ENCODE data around the gene RHBDL2.
"Not testable (repeated sequence)": the region's sequence is repeated elsewhere in the genome, so short reads cannot be mapped to it uniquely, and the experiment has no call there.

Gene RHBDL2

GRCh38 chr1:38917337-38917736 lies 24.3 kb downstream of the RHBDL2 start:
- H3K36me3 ChIP-seq (ENCODE audit: insufficient read depth, low read length) = no peaks in the 10 kb centered on the region
- TF ChIP-seq CTCF (IDR thresholded peaks at IDR 0.05; ENCODE audit: low read length) (no peak), EZH2 (IDR thresholded peaks at IDR 0.05; ENCODE audit: borderline replicate concordance, low read length) (no peak)
- H3K27me3 ChIP-seq (ENCODE audit: insufficient read depth, low read length) = no peaks in the 10 kb centered on the region
- no peaks in the 10 kb centered on the region for H3K4me1 ChIP-seq (ENCODE audit: insufficient read depth, low read length, severe bottlenecking)
- no peak overlapping the region for H3K9ac ChIP-seq (ENCODE audit: low read length)
- H3K9me2 ChIP-seq (ENCODE audit: low read depth, low read length) = no peaks in the 10 kb centered on the region
- no peak overlapping the region for H3K4me2 ChIP-seq (ENCODE audit: low read length)
- H2AFZ ChIP-seq (ENCODE audit: low read length) = no peak overlapping the region
- H3F3A ChIP-seq (ENCODE audit: insufficient read depth, low read length) = no peaks in the 10 kb centered on the region
- H3K79me2 ChIP-seq (ENCODE audit: insufficient read depth, low read length) = no peaks in the 10 kb centered on the region
- H3K4me3 ChIP-seq (ENCODE audit: low read depth, low read length, poor library complexity, severe bottlenecking) = no peak overlapping the region
- no peak overlapping the region for H3K27ac ChIP-seq (ENCODE audit: low read depth, low read length, poor library complexity, severe bottlenecking)
- H3K9me3 ChIP-seq (ENCODE audit: low read length) = no peaks in the 10 kb centered on the region
- H4K20me1 ChIP-seq (ENCODE audit: insufficient read depth, low read length) = no peaks in the 10 kb centered on the region

- no peaks in the 10 kb centered on the region for H3K4me1 ChIP-seq (ENCODE audit: insufficient read depth, low read length, severe bottlenecking)
- H3K27me3 ChIP-seq (ENCODE audit: insufficient read depth, low read length) = no peaks in the 10 kb centered on the region
- H4K20me1 ChIP-seq (ENCODE audit: insufficient read depth, low read length) = no peaks in the 10 kb centered on the region
- no peak overlapping the region for H3K4me3 ChIP-seq (ENCODE audit: low read depth, low read length, poor library complexity, severe bottlenecking)
- no peak overlapping the region for H3K4me2 ChIP-seq (ENCODE audit: low read length)
- H3K27ac ChIP-seq (ENCODE audit: low read depth, low read length, poor library complexity, severe bottlenecking) = no peak overlapping the region
- no peaks in the 10 kb centered on the region for H3K36me3 ChIP-seq (ENCODE audit: insufficient read depth, low read length)
- H2AFZ ChIP-seq (ENCODE audit: low read length) = no peak overlapping the region
- TF ChIP-seq CTCF (IDR thresholded peaks at IDR 0.05; ENCODE audit: low read length) = no peak
- TF ChIP-seq EZH2 (IDR thresholded peaks at IDR 0.05; ENCODE audit: borderline replicate concordance, low read length) = no peak
- H3F3A ChIP-seq (ENCODE audit: insufficient read depth, low read length) = no peaks in the 10 kb centered on the region
- no peaks in the 10 kb centered on the region for H3K9me2 ChIP-seq (ENCODE audit: low read depth, low read length)
- no peaks in the 10 kb centered on the region for H3K79me2 ChIP-seq (ENCODE audit: insufficient read depth, low read length)
- H3K9me3 ChIP-seq (ENCODE audit: low read length) = no peaks in the 10 kb centered on the region
- H3K9ac ChIP-seq (ENCODE audit: low read length) = no peak overlapping the region
Observed at GRCh38 chr1:38915352-38915948, 26.2 kb downstream of the RHBDL2 start.

GRCh38 chr1:38914908-38915307 lies 26.7 kb downstream of the RHBDL2 start:
- not testable (repeated sequence) for H3K27me3 ChIP-seq (ENCODE audit: insufficient read depth, low read length); H3K36me3 ChIP-seq (ENCODE audit: insufficient read depth, low read length); H3K79me2 ChIP-seq (ENCODE audit: insufficient read depth, low read length); H3K4me3 ChIP-seq (ENCODE audit: low read depth, low read length, poor library complexity, severe bottlenecking); H3K9me2 ChIP-seq (ENCODE audit: low read depth, low read length); H3K4me2 ChIP-seq (ENCODE audit: low read length); H2AFZ ChIP-seq (ENCODE audit: low read length); H3K27ac ChIP-seq (ENCODE audit: low read depth, low read length, poor library complexity, severe bottlenecking); H3K9me3 ChIP-seq (ENCODE audit: low read length); H4K20me1 ChIP-seq (ENCODE audit: insufficient read depth, low read length); H3K4me1 ChIP-seq (ENCODE audit: insufficient read depth, low read length, severe bottlenecking); H3F3A ChIP-seq (ENCODE audit: insufficient read depth, low read length); H3K9ac ChIP-seq (ENCODE audit: low read length)

- H4K20me1 ChIP-seq (ENCODE audit: insufficient read depth, low read length) = no peaks in the 10 kb centered on the region
- H3K4me3 ChIP-seq (ENCODE audit: low read depth, low read length, poor library complexity, severe bottlenecking) = no peak overlapping the region
- no peaks in the 10 kb centered on the region for H3K36me3 ChIP-seq (ENCODE audit: insufficient read depth, low read length)
- H3K9ac ChIP-seq (ENCODE audit: low read length) = no peak overlapping the region
- no peaks in the 10 kb centered on the region for H3F3A ChIP-seq (ENCODE audit: insufficient read depth, low read length)
- no peak overlapping the region for H3K4me2 ChIP-seq (ENCODE audit: low read length)
- no peaks in the 10 kb centered on the region for H3K4me1 ChIP-seq (ENCODE audit: insufficient read depth, low read length, severe bottlenecking)
- H3K9me3 ChIP-seq (ENCODE audit: low read length) = no peaks in the 10 kb centered on the region
- no peak overlapping the region for H2AFZ ChIP-seq (ENCODE audit: low read length)
- TF ChIP-seq CTCF (IDR thresholded peaks at IDR 0.05; ENCODE audit: low read length) = no peak
- no peak for TF ChIP-seq EZH2 (IDR thresholded peaks at IDR 0.05; ENCODE audit: borderline replicate concordance, low read length)
- no peaks in the 10 kb centered on the region for H3K9me2 ChIP-seq (ENCODE audit: low read depth, low read length)
- H3K79me2 ChIP-seq (ENCODE audit: insufficient read depth, low read length) = no peaks in the 10 kb centered on the region
- H3K27ac ChIP-seq (ENCODE audit: low read depth, low read length, poor library complexity, severe bottlenecking) = no peak overlapping the region
- no peaks in the 10 kb centered on the region for H3K27me3 ChIP-seq (ENCODE audit: insufficient read depth, low read length)
Observed at GRCh38 chr1:38908821-38909220, 32.8 kb downstream of the RHBDL2 start.
